Measurements from ENCODE around the gene MRPS11. TPM values are rescaled to one million over a fixed set of nuclear protein-coding genes. Genes with fewer than 3 reads are reported as not detected.

The MRPS11 gene
- total and polyA plus RNA-seq, 9 of the 15 experiments (the other 6 are each of a cell fraction or from before 2014, with no cell fraction given): 28.3 to 83.2 (median 53.1) TPM

DNA sequence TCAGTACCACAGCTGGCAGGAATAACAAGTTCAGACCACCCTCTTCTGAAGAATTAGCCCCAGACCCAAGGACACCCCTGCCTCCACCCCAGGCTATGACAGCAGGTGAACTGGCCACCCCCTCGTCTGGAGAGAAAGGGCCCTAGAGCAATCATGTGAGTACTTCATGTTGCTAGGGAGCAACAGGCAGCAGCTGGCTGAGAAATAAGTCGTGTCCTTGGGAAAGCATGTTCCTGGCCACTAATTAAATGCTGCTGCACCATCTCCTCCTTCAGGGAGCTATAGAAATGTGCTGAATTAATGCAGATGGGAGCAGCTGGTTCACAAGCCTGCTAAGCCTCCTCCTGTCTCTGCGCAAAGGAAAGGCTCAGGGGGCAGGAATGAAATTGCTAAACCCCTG, 31.5 kb downstream of the MRPS11 start:
- 0 out of 3 replicates have a peak, but pooled peaks cover 2% of the 10 kb centered on the region for H3K36me3 ChIP-seq (ENCODE audit: control insufficient read depth, insufficient read depth, low read length)
- H3K4me3 ChIP-seq: no peak overlapping the region
- H3K27me3 ChIP-seq (ENCODE audit: control insufficient read depth in 2 of 2, insufficient read depth in 2 of 2, low read length in 2 of 2): no peaks in the 10 kb centered on the region
- POLR2A ChIA-PET: no interaction called here
- H3K4me1 ChIP-seq (replicated peaks in 1 of 2; ENCODE audit: control insufficient read depth in 2 of 2, insufficient read depth in 2 of 2, low read length in 2 of 2): peaks cover 0 to 5% of the 10 kb centered on the region in 2 experiments; a peak in 2 of 5 replicates
- in situ Hi-C loops (cut with MboI) (no loop called here), intact Hi-C loops (cut with micrococcal nuclease) (no loop called here)
- no peaks in the 10 kb centered on the region for H3K9me1 ChIP-seq (ENCODE audit: control insufficient read depth, insufficient read depth, low read length)
- H4K20me1 ChIP-seq (replicated peaks; ENCODE audit: control insufficient read depth, insufficient read depth, low read length): 0 out of 2 replicates have a peak, but pooled peaks cover under 1% of the 10 kb centered on the region
- H3K79me2 ChIP-seq (ENCODE audit: control insufficient read depth, insufficient read depth, low read length): no peaks in the 10 kb centered on the region
- no peaks in the 10 kb centered on the region for H3K9me3 ChIP-seq (replicated peaks; ENCODE audit: control insufficient read depth, insufficient read depth, low read depth, low read length)
- CTCF ChIA-PET (ENCODE audit: low intra/inter-chr PET ratio): no interaction called here
- no peak overlapping the region for H2AFZ ChIP-seq (ENCODE audit: low read depth, low read length)
- FAIRE-seq (no peak), ATAC-seq (no peak), DNase-seq (ENCODE audit: extremely low read depth in 1 of 4, low spot score in 3 of 4) (no peak)
- H3K4me2 ChIP-seq (ENCODE audit: insufficient read depth, low read length): no peak overlapping the region
- BruUV-seq (replicated peaks): no TSS peak
- WGBS (ENCODE audit: insufficient coverage, low coverage, missing lambda C conversion rate): 52% methylated on average over 3 of the region's 3 CpGs
- H3K27ac ChIP-seq (ENCODE audit: extremely low read depth, low read depth, low read length): no peak overlapping the region
- no peak for TF ChIP-seq RUNX1 (IDR thresholded peaks at IDR 0.05; ENCODE audit: low read depth)
- TF ChIP-seq TGIF2 (CRISPR knock-in tag; IDR thresholded peaks at IDR 0.05): no peak
- TF ChIP-seq HDGF (IDR thresholded peaks at IDR 0.05): no peak
- TF ChIP-seq, protein P1, sequence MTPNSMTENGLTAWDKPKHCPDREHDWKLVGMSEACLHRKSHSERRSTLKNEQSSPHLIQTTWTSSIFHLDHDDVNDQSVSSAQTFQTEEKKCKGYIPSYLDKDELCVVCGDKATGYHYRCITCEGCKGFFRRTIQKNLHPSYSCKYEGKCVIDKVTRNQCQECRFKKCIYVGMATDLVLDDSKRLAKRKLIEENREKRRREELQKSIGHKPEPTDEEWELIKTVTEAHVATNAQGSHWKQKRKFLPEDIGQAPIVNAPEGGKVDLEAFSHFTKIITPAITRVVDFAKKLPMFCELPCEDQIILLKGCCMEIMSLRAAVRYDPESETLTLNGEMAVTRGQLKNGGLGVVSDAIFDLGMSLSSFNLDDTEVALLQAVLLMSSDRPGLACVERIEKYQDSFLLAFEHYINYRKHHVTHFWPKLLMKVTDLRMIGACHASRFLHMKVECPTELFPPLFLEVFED (CRISPR knock-in tag; conservative IDR thresholded peaks at IDR 0.05): no peak
- TF ChIP-seq SRSF9 (IDR thresholded peaks at IDR 0.05; ENCODE audit: borderline replicate concordance, low read depth, low read length): no peak
- no peak for TF ChIP-seq RB1 (IDR thresholded peaks at IDR 0.05; ENCODE audit: low read depth)
- no peak overlapping the region for H3K9ac ChIP-seq (ENCODE audit: insufficient read depth in 1 of 2, low read depth in 2 of 2, low read length in 2 of 2)

All from K562 (cell line).